GM12878 (cell line): ENCODE results near the gene FBXL16. TPM values are rescaled to one million over a fixed set of nuclear protein-coding genes. Genes with fewer than 3 reads are reported as not detected.

Source experiments
- ATAC-seq: fragments of 200-7000 bp; cut with Tn5 transposase; 3 replicates; pipeline ENCODE4 v1.9.1; 2020; ENCODE audit warnings: mild to moderate bottlenecking, moderate library complexity
- BruUV-seq: library from RNA; stranded (reverse); fragments of 400-500 nt; replicated peaks from 2 replicates; lab custom pipeline; 2021; lab: Mats Ljungman, UMichigan
- CTCF ChIA-PET: fragments of 300-600 bp; sonication (Branson Sonifier 250); formaldehyde crosslinking; extraction: SDS; loops from one replicate; lab custom pipeline; 2021; ENCODE audit warnings: inconsistent platforms; lab: Yijun Ruan, JAX
- POLR2A ChIA-PET: fragments of 350-600 bp; formaldehyde crosslinking; extraction: SDS; loops from one replicate; lab custom pipeline; 2021; ENCODE audit warnings: inconsistent platforms; lab: Charles Lee
- RAD21 ChIA-PET: fragments of 300-600 bp; sonication (Branson Sonifier 250); formaldehyde crosslinking; loops from one replicate; lab custom pipeline; 2023; ENCODE audit warnings: antibody characterized with exemption; ENCODE audit not compliant: unreplicated experiment; lab: Charles Lee
- SMC1A ChIA-PET: fragments of 300-600 bp; sonication (Branson Sonifier 250); formaldehyde crosslinking; loops from one replicate; lab custom pipeline; 2023; ENCODE audit not compliant: unreplicated experiment, uncharacterized antibody; lab: Charles Lee
- DNase-seq: peaks from one replicate; pipeline ENCODE4 v3.0.0-alpha.2; 2011; ENCODE audit warnings: low read depth, low spot score
- FAIRE-seq: peaks from 3 replicates; lab custom pipeline; 2011; peaks lifted over from hg19 to GRCh38; lab: Jason Lieb, UNC
- H2AFZ ChIP-seq: 2 replicates; pipeline ENCODE4 v1.6.0; 2011; ENCODE audit warnings: low read depth, low read length, control low read depth; ENCODE audit not compliant: control insufficient read depth
- H3K27ac ChIP-seq: 2 replicates; pipeline ENCODE4 v1.5.1; 2011; ENCODE audit warnings: control low read depth; ENCODE audit not compliant: control insufficient read depth, insufficient read depth
- H3K27me3 ChIP-seq, 2 experiments: replicated peaks in 1 of 2; 2 replicates each; pipeline versions ENCODE4 v1.6.0 to v1.6.1; 2011; ENCODE audit warnings: low read length in 1 of 2; ENCODE audit not compliant: control insufficient read depth in 2 of 2, insufficient read depth in 2 of 2
- H3K36me3 ChIP-seq, 2 experiments: 2 replicates each; pipeline ENCODE4 v1.5.1; 2011; ENCODE audit warnings: low read length in 1 of 2; ENCODE audit not compliant: control insufficient read depth in 2 of 2, insufficient read depth in 2 of 2
- H3K4me1 ChIP-seq: 2 replicates; pipeline ENCODE4 v1.6.1; 2011; ENCODE audit warnings: mild to moderate bottlenecking, low read length, moderate library complexity, mixed read lengths; ENCODE audit not compliant: control insufficient read depth, insufficient read depth
- H3K4me2 ChIP-seq: 2 replicates; pipeline ENCODE4 v1.6.0; 2011; ENCODE audit warnings: control low read depth; ENCODE audit not compliant: control insufficient read depth, insufficient read depth
- H3K4me3 ChIP-seq: fragments of 200-600 bp; sonication (generic); 2 replicates; pipeline ENCODE4 v1.5.1; 2016
- H3K79me2 ChIP-seq: 2 replicates; pipeline ENCODE4 v1.6.0; 2011; ENCODE audit warnings: low read length; ENCODE audit not compliant: control insufficient read depth, insufficient read depth
- H3K9ac ChIP-seq: 2 replicates; pipeline ENCODE4 v1.8.0; 2011; ENCODE audit warnings: low read length, control low read depth, mixed read lengths; ENCODE audit not compliant: control insufficient read depth, insufficient read depth
- H3K9me3 ChIP-seq: replicated peaks from 3 replicates; pipeline ENCODE4 v1.5.1; 2011; ENCODE audit warnings: mild to moderate bottlenecking, low read length; ENCODE audit not compliant: control insufficient read depth, insufficient read depth
- H4K20me1 ChIP-seq: 2 replicates; pipeline ENCODE4 v1.6.0; 2011; ENCODE audit not compliant: control insufficient read depth, insufficient read depth
- POLR2A ChIP-seq: IDR thresholded peaks from 2 replicates; pipeline ENCODE4 v1.6.1; 2011; ENCODE audit warnings: low read depth, mild to moderate bottlenecking, low read length
- WGBS: methylation state at CpG from one replicate; pipeline ENCODE4 v1.1.6; 2016; ENCODE audit warnings: low lambda C conversion rate; ENCODE audit not compliant: insufficient replicate concordance, insufficient coverage; ENCODE audit errors: missing lambda C conversion rate; 5-methylcytosine and 5-hydroxymethylcytosine counted together
- in situ Hi-C: fragments of 300-500 bp; cut with MboI; formaldehyde crosslinking; loops from 9 replicates; pipeline ENCODE4 v1.14.3; 2018; ENCODE audit warnings: mixed read lengths
- intact Hi-C: fragments of 100-400 bp; cut with micrococcal nuclease; formaldehyde crosslinking; loops from one replicate; pipeline ENCODE4 v1.14.2; 2022; ENCODE audit not compliant: unreplicated experiment
- polyA plus RNA-seq, 11 experiments: library from polyadenylated mRNA; depleted of rRNA in 4 of 11; unstranded in 6 of 11; stranded (reverse) in 5 of 11; fragments of >200 nt; fragmentation: Nextera tagmentation in 4 of 11; fragmentation: Illumina TruSeq in 1 of 11; extraction: Ambion mirVana in 4 of 11; extraction: Trizol in 1 of 11; gene quantifications; 1 replicate in 1 of 11; 2 replicates in 10 of 11; pipeline versions ENCODE4 v1.2.1 to v1.2.3, GENCODE V29; 2011 to 2016; ENCODE audit warnings: inconsistent platforms in 2 of 11, missing spikeins in 2 of 11, low read depth in 1 of 11
- total RNA-seq, 4 experiments: library from RNA; depleted of rRNA in 3 of 4; stranded (reverse); fragments of >200 nt in 3 of 4; fragmentation: Illumina TruSeq in 1 of 4; extraction: Trizol in 1 of 4; gene quantifications; 2 replicates each; pipeline versions ENCODE4 v1.2.1 to v1.2.3, GENCODE V29; 2013 to 2021
- TF ChIP-seq, protein P1 (sequence below): IDR thresholded peaks from 2 replicates; pipeline ENCODE4 v1.6.1; 2012; ENCODE audit warnings: low read depth, low read length, improper control_type of control experiment

Gene FBXL16
- total and polyA plus RNA-seq, 10 of the 15 experiments (the other 5 are each of a cell fraction or from before 2014, with no cell fraction given) = 0.13 to 1.4 (median 0.24) TPM

DNA sequence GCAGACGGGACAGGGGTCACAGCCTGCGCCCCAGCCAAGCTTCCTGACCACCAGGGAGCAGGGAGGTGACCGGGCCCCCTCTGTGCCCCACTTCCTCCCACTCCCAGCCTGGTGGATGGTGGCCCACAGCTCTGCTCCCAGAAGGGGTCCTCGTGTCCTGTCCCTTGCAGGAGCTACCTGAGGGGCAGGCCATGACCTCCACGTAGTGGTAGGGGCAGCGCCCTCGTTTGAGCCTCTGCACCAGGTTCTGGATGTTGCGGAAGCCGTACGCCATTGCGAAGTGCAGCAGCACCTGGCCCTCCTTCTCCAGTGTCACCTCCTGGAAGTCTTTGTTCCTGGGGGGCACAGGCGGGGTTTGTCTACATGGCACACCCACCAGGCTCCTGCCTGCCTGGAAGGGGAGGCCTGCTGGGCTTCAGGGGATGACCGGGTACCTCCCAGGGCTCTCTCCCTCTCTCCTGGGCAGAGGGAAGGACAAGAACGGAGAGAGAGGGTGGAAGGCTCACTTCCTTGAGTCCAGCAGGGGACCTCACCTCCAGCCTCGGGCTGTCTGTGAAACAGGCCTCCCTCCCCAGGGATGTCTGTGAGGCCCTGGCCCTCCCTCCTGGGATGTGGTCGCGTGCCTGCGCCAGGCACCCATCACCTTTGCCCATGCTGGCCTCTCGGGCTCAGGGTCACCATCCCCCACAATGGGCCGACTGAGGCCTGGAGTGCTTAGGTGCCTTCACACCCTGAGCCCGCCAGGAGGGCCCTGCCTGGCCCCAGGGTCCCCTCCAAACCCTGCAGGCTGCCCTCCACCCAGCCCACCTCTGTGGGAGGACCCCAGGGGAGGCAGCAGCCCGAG is 25.3 kb upstream of the FBXL16 start:
- POLR2A ChIA-PET = interaction anchor here (1.0 to 1.4 kb wide), 2 partner anchors 9 to 11 kb away, joined by 3 to 6 read pairs; partner anchors contain the start of gene ANTKMT
- intact Hi-C loops = no loop called here

More for the DNA sequence above, 25.3 kb upstream of the FBXL16 start:
- ChIA-PET SMC1A (no interaction called here), RAD21 (no interaction called here), CTCF (interaction anchor here (0.7 to 1.4 kb wide), 5 partner anchors 10 to 881 kb away, joined by 3 to 6 read pairs (median 3); partner anchors contain the start of genes ANTKMT and IFT140)
- 80% methylated on average over 22 of the region's 22 CpGs for WGBS
- peaks cover 7 to 9% of the 10 kb centered on the region in 2 experiments; a peak in 3 of 4 replicates for H3K36me3 ChIP-seq
- no peaks in the 10 kb centered on the region for H4K20me1 ChIP-seq
- no peaks in the 10 kb centered on the region for H3K27me3 ChIP-seq
- in situ Hi-C loops = no loop called here
- FAIRE-seq = no peak
- no peak for DNase-seq
- peaks cover 24% of the 10 kb centered on the region for H3K4me1 ChIP-seq
- no peak overlapping the region for H3K4me2 ChIP-seq
- no peak overlapping the region for H2AFZ ChIP-seq
- no peaks in the 10 kb centered on the region for H3K9me3 ChIP-seq
- H3K79me2 ChIP-seq = no peaks in the 10 kb centered on the region; the same call in 1 of the 2 replicates
- no TSS peak for BruUV-seq
- ATAC-seq = no peak
- no peak overlapping the region for H3K4me3 ChIP-seq
- peak; percentile 42; the same call in 1 of the 2 replicates for TF ChIP-seq POLR2A
- TF ChIP-seq, protein P1, sequence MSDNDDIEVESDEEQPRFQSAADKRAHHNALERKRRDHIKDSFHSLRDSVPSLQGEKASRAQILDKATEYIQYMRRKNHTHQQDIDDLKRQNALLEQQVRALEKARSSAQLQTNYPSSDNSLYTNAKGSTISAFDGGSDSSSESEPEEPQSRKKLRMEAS = no peak
- H3K9ac ChIP-seq = no peak overlapping the region
- no peak overlapping the region for H3K27ac ChIP-seq
